Ectodermal cell (in vitro differentiated cells): ENCODE measurements around the gene FNDC3B.
A peak's percentile ranks its signal among the peaks of the same experiment; 100 is the strongest.

Source experiments
- H3K27ac ChIP-seq: 2 replicates; pipeline ENCODE4 v1.7.0; 2013; ENCODE audit warnings: mild to moderate bottlenecking, low read depth, low read length; ENCODE audit not compliant: insufficient read depth, poor library complexity, severe bottlenecking
- H3K27me3 ChIP-seq: 2 replicates; pipeline ENCODE4 v1.7.0; 2013; ENCODE audit warnings: mild to moderate bottlenecking, low read length; ENCODE audit not compliant: insufficient read depth, control insufficient read depth, poor library complexity, severe bottlenecking
- H3K36me3 ChIP-seq: one replicate; pipeline ENCODE4 v1.7.0; 2013; ENCODE audit warnings: low read length; ENCODE audit not compliant: control insufficient read depth, insufficient read depth
- H3K4me1 ChIP-seq: one replicate; pipeline ENCODE4 v1.7.0; 2013; ENCODE audit warnings: low read length; ENCODE audit not compliant: control insufficient read depth, insufficient read depth
- H3K4me3 ChIP-seq: 2 replicates; pipeline ENCODE4 v1.7.0; 2013; ENCODE audit warnings: low read depth, low read length, control low read depth; ENCODE audit not compliant: insufficient read depth
- H3K9me3 ChIP-seq: 2 replicates; pipeline ENCODE4 v1.7.0; 2013; ENCODE audit warnings: mild to moderate bottlenecking, low read length, moderate library complexity; ENCODE audit not compliant: control insufficient read depth
- whole genome bisulfite sequencing, 2 experiments: methylation state at CpG; one replicate each; pipeline ENCODE4 v1.1.7; 2013; ENCODE audit warnings: missing lambda C conversion rate in 2 of 2; 5-methylcytosine and 5-hydroxymethylcytosine counted together

Gene FNDC3B

GRCh38 chr3:172188511-172188910 lies 149.1 kb downstream of the FNDC3B start:
- H3K36me3 ChIP-seq = no peaks in the 10 kb centered on the region
- H3K4me1 ChIP-seq = no peaks in the 10 kb centered on the region
- H3K4me3 ChIP-seq = no peak overlapping the region
- 95 to 98% methylated on average over 11 of the region's 11 CpGs for WGBS, 2 experiments
- no peaks in the 10 kb centered on the region for H3K9me3 ChIP-seq
- no peak overlapping the region for H3K27ac ChIP-seq
- no peaks in the 10 kb centered on the region for H3K27me3 ChIP-seq

- Histone ChIP-seq H3K36me3 (no peaks in the 10 kb centered on the region), H3K27ac (no peak overlapping the region), H3K4me3 (no peak overlapping the region), H3K4me1 (no peaks in the 10 kb centered on the region), H3K9me3 (no peaks in the 10 kb centered on the region), H3K27me3 (no peaks in the 10 kb centered on the region)
- WGBS, 2 experiments = 100% methylated on average over 2 of the region's 2 CpGs; no CpG with 5 or more reads in 1 of the 2 experiments
Measured at GRCh38 chr3:172189213-172189612, 149.8 kb downstream of the FNDC3B start.

GRCh38 chr3:172189987-172190603 lies 150.7 kb downstream of the FNDC3B start:
- Histone ChIP-seq H3K4me3 (no peak overlapping the region), H3K27me3 (no peaks in the 10 kb centered on the region), H3K36me3 (no peaks in the 10 kb centered on the region), H3K9me3 (no peaks in the 10 kb centered on the region), H3K27ac (no peak overlapping the region), H3K4me1 (peaks cover under 1% of the 10 kb centered on the region)
- 91 to 92% methylated on average over 7 of the region's 7 CpGs for WGBS, 2 experiments

GRCh38 chr3:172190980-172191379 lies 151.6 kb downstream of the FNDC3B start:
- Histone ChIP-seq H3K27ac (no peak overlapping the region), H3K4me1 (peaks cover 7% of the 10 kb centered on the region)

GRCh38 chr3:172191629-172192028 lies 152.3 kb downstream of the FNDC3B start:
- H3K9me3 ChIP-seq = no peaks in the 10 kb centered on the region
- 92 to 96% methylated on average over 3 to 4 of the region's 4 CpGs for WGBS, 2 experiments
- no peak overlapping the region for H3K4me3 ChIP-seq
- no peaks in the 10 kb centered on the region for H3K27me3 ChIP-seq
- no peaks in the 10 kb centered on the region for H3K36me3 ChIP-seq
- peaks cover 7% of the 10 kb centered on the region for H3K4me1 ChIP-seq
- H3K27ac ChIP-seq = no peak overlapping the region

More at GRCh38 chr3:172190980-172191379, 151.6 kb downstream of the FNDC3B start:
- H3K36me3 ChIP-seq = no peaks in the 10 kb centered on the region
- WGBS, 2 experiments = 92 to 96% methylated on average over 3 of the region's 3 CpGs
- H3K4me3 ChIP-seq = no peak overlapping the region
- H3K9me3 ChIP-seq = no peaks in the 10 kb centered on the region
- no peaks in the 10 kb centered on the region for H3K27me3 ChIP-seq

GRCh38 chr3:172192830-172193415 lies 153.5 kb downstream of the FNDC3B start:
- Histone ChIP-seq H3K27ac (no peak overlapping the region), H3K4me1 (peaks cover 7% of the 10 kb centered on the region), H3K27me3 (no peaks in the 10 kb centered on the region), H3K4me3 (no peak overlapping the region), H3K36me3 (no peaks in the 10 kb centered on the region), H3K9me3 (no peaks in the 10 kb centered on the region)
- 92 to 93% methylated on average over 1 of the region's 3 CpGs for WGBS, 2 experiments

- Histone ChIP-seq H3K27ac (no peak overlapping the region), H3K4me1 (peaks cover 7% of the 10 kb centered on the region), H3K27me3 (no peaks in the 10 kb centered on the region), H3K9me3 (no peaks in the 10 kb centered on the region), H3K36me3 (no peaks in the 10 kb centered on the region), H3K4me3 (no peak overlapping the region)
- 93 to 100% methylated on average over 1 of the region's 1 CpG for WGBS, 2 experiments
Measured at GRCh38 chr3:172193436-172193835, 154.1 kb downstream of the FNDC3B start.

- Histone ChIP-seq H3K4me3 (no peak overlapping the region), H3K4me1 (peaks cover 7% of the 10 kb centered on the region), H3K27me3 (no peaks in the 10 kb centered on the region), H3K27ac (peak overlapping the region; percentile 70), H3K9me3 (no peaks in the 10 kb centered on the region), H3K36me3 (no peaks in the 10 kb centered on the region)
- WGBS, 2 experiments = 24 to 32% methylated on average over 3 to 4 of the region's 4 CpGs
Measured at GRCh38 chr3:172194702-172195406, 155.5 kb downstream of the FNDC3B start.

- 57 to 80% methylated on average over 1 of the region's 1 CpG for WGBS, 2 experiments
- no peaks in the 10 kb centered on the region for H3K9me3 ChIP-seq
- peaks cover 7% of the 10 kb centered on the region for H3K4me1 ChIP-seq
- H3K27me3 ChIP-seq = no peaks in the 10 kb centered on the region
- H3K4me3 ChIP-seq = no peak overlapping the region
- no peaks in the 10 kb centered on the region for H3K36me3 ChIP-seq
- H3K27ac ChIP-seq = peak overlapping the region; percentile 70
Measured at GRCh38 chr3:172195407-172195754, 156.0 kb downstream of the FNDC3B start.

GRCh38 chr3:172197344-172197743 lies 158.0 kb downstream of the FNDC3B start:
- no peaks in the 10 kb centered on the region for H3K27me3 ChIP-seq
- H3K9me3 ChIP-seq = no peaks in the 10 kb centered on the region
- no peak overlapping the region for H3K4me3 ChIP-seq
- WGBS, 2 experiments = 97 to 99% methylated on average over 3 of the region's 3 CpGs
- H3K4me1 ChIP-seq = peaks cover 11% of the 10 kb centered on the region
- H3K36me3 ChIP-seq = no peaks in the 10 kb centered on the region
- no peak overlapping the region for H3K27ac ChIP-seq
